Skeletal muscle satellite cell (primary cell): Measurements from ENCODE around the gene CFDP1.
A peak's percentile ranks its signal among the peaks of the same experiment; 100 is the strongest.

Experiments
- H3K27me3 ChIP-seq: 2 replicates; pipeline ENCODE4 v1.7.0; 2013; ENCODE audit warnings: low read length; ENCODE audit not compliant: control insufficient read depth, insufficient read depth
- H3K36me3 ChIP-seq: 2 replicates; pipeline ENCODE4 v1.7.0; 2013; ENCODE audit warnings: mild to moderate bottlenecking, control low read depth, low read length; ENCODE audit not compliant: insufficient read depth
- H3K4me1 ChIP-seq: 2 replicates; pipeline ENCODE4 v1.7.0; 2013; ENCODE audit warnings: low read length; ENCODE audit not compliant: control insufficient read depth, insufficient read depth
- H3K4me2 ChIP-seq: 2 replicates; pipeline ENCODE4 v1.7.0; 2013; ENCODE audit warnings: mild to moderate bottlenecking, low read length
- H3K4me3 ChIP-seq: 2 replicates; pipeline ENCODE4 v1.7.0; 2013; ENCODE audit warnings: low read length
- H3K9ac ChIP-seq: 2 replicates; pipeline ENCODE4 v1.7.0; 2013; ENCODE audit warnings: mild to moderate bottlenecking, low read depth, low read length, moderate library complexity
- H3K9me3 ChIP-seq: replicated peaks from 2 replicates; pipeline ENCODE4 v1.7.0; 2013; ENCODE audit warnings: mild to moderate bottlenecking, control low read depth, low read length

The CFDP1 gene

GRCh38 chr16:75257886-75258806 is 175.2 kb downstream of the CFDP1 start:
- no peaks in the 10 kb centered on the region for H3K9me3 ChIP-seq
- no peak overlapping the region for H3K9ac ChIP-seq
- peak overlapping the region; percentile 20 for H3K4me2 ChIP-seq
- H3K4me3 ChIP-seq: no peak overlapping the region
- peaks cover 63% of the 10 kb centered on the region for H3K4me1 ChIP-seq
- no peaks in the 10 kb centered on the region for H3K27me3 ChIP-seq
- peaks cover 29% of the 10 kb centered on the region for H3K36me3 ChIP-seq

- Histone ChIP-seq H3K4me2 (peak overlapping the region; percentile 18), H3K4me3 (no peak overlapping the region), H3K27me3 (no peaks in the 10 kb centered on the region), H3K9me3 (no peaks in the 10 kb centered on the region), H3K36me3 (peaks cover 22% of the 10 kb centered on the region), H3K4me1 (peaks cover 63% of the 10 kb centered on the region), H3K9ac (peak overlapping the region; percentile 48)
These were observed 176.5 kb downstream of the CFDP1 start for GRCh38 chr16:75256696-75257343.

GRCh38 chr16:75256059-75256571 is 177.2 kb downstream of the CFDP1 start:
- peak overlapping the region; percentile 14 for H3K9ac ChIP-seq
- no peak overlapping the region for H3K4me2 ChIP-seq
- H3K4me3 ChIP-seq: no peak overlapping the region
- peaks cover 63% of the 10 kb centered on the region for H3K4me1 ChIP-seq
- no peaks in the 10 kb centered on the region for H3K9me3 ChIP-seq
- H3K36me3 ChIP-seq: peaks cover 20% of the 10 kb centered on the region
- no peaks in the 10 kb centered on the region for H3K27me3 ChIP-seq

- H3K27me3 ChIP-seq: no peaks in the 10 kb centered on the region
- H3K4me3 ChIP-seq: peak overlapping the region; percentile 30
- peaks cover 20% of the 10 kb centered on the region for H3K36me3 ChIP-seq
- H3K9me3 ChIP-seq: no peaks in the 10 kb centered on the region
- H3K4me2 ChIP-seq: peak overlapping the region; percentile 75
- H3K9ac ChIP-seq: peak overlapping the region; percentile 73
- peaks cover 69% of the 10 kb centered on the region for H3K4me1 ChIP-seq
These were observed 178.9 kb downstream of the CFDP1 start for GRCh38 chr16:75254359-75254837.

GRCh38 chr16:75252946-75253911 is 180.1 kb downstream of the CFDP1 start:
- Histone ChIP-seq H3K27me3 (no peaks in the 10 kb centered on the region), H3K4me3 (peak overlapping the region; percentile 49), H3K4me2 (peak overlapping the region; percentile 75), H3K36me3 (peaks cover 15% of the 10 kb centered on the region), H3K9ac (peak overlapping the region; percentile 73), H3K9me3 (no peaks in the 10 kb centered on the region), H3K4me1 (peaks cover 81% of the 10 kb centered on the region)

- Histone ChIP-seq H3K4me3 (peak overlapping the region; percentile 55), H3K9ac (peak overlapping the region; percentile 73), H3K4me1 (peaks cover 82% of the 10 kb centered on the region), H3K4me2 (peak overlapping the region; percentile 75), H3K27me3 (no peaks in the 10 kb centered on the region), H3K36me3 (peaks cover 12% of the 10 kb centered on the region), H3K9me3 (no peaks in the 10 kb centered on the region)
These were observed 181.0 kb downstream of the CFDP1 start for GRCh38 chr16:75252049-75252864.

GRCh38 chr16:75251280-75252048 is 181.8 kb downstream of the CFDP1 start, which contains the start of gene BCAR1:
Gene BCAR1, minus strand, starts transcription at chr16:75251624. Its CDS starts 142 bp downstream, at chr16:75251482.
- Histone ChIP-seq H3K9ac (peak within 1 kb of the TSS; percentile 99), H3K4me1 (peaks cover 82% of the 10 kb centered on the region), H3K4me3 (peak within 1 kb of the TSS; percentile 94)

GRCh38 chr16:75250809-75251279 is 182.5 kb downstream of the CFDP1 start:
- Histone ChIP-seq H3K4me3 (peak overlapping the region; percentile 94), H3K9ac (peak overlapping the region; percentile 99), H3K4me2 (peak overlapping the region; percentile 99), H3K36me3 (peaks cover 12% of the 10 kb centered on the region), H3K4me1 (peaks cover 82% of the 10 kb centered on the region), H3K9me3 (no peaks in the 10 kb centered on the region), H3K27me3 (no peaks in the 10 kb centered on the region)

More at GRCh38 chr16:75251280-75252048, 181.8 kb downstream of the CFDP1 start, which contains the start of gene BCAR1:
- Histone ChIP-seq H3K27me3 (no peaks in the 10 kb centered on the region), H3K9me3 (no peaks in the 10 kb centered on the region), H3K4me2 (peak within 1 kb of the TSS; percentile 99), H3K36me3 (peaks cover 12% of the 10 kb centered on the region)

- peaks cover 12% of the 10 kb centered on the region for H3K36me3 ChIP-seq
- H3K9me3 ChIP-seq: no peaks in the 10 kb centered on the region
- H3K4me2 ChIP-seq: peak overlapping the region; percentile 99
- no peaks in the 10 kb centered on the region for H3K27me3 ChIP-seq
- H3K9ac ChIP-seq: peak overlapping the region; percentile 99
- peaks cover 85% of the 10 kb centered on the region for H3K4me1 ChIP-seq
- H3K4me3 ChIP-seq: peak overlapping the region; percentile 94
These were observed 183.1 kb downstream of the CFDP1 start for GRCh38 chr16:75250089-75250808.
